AG09309 (cell line): Measurements from ENCODE around the gene HPS5.
"Not testable (repeated sequence)": the region's sequence is repeated elsewhere in the genome, so short reads cannot be mapped to it uniquely, and the experiment has no call there.

ENCODE experiments used
- DNase-seq: peaks from one replicate; pipeline ENCODE4 v3.0.0-alpha.2; 2010; ENCODE audit warnings: low read depth
- H3K4me3 ChIP-seq: 2 replicates; pipeline ENCODE4 v1.5.1; 2011; ENCODE audit warnings: mild to moderate bottlenecking, low read depth, low read length, moderate library complexity; ENCODE audit not compliant: control insufficient read depth
- CTCF ChIP-seq: IDR thresholded peaks from 2 replicates; pipeline ENCODE4 v1.5.1; 2011; ENCODE audit warnings: mild to moderate bottlenecking, low read depth, low read length, inconsistent platforms; ENCODE audit not compliant: insufficient read depth, control insufficient read depth; ENCODE audit errors: missing control alignments

Gene HPS5

GRCh38 chr11:18264677-18265555 is 57.0 kb downstream of the HPS5 start:
- no peak overlapping the region for H3K4me3 ChIP-seq
- TF ChIP-seq CTCF, result no peak
- no peak for DNase-seq

- TF ChIP-seq CTCF, result no peak
- DNase-seq, result no peak
- no peak overlapping the region for H3K4me3 ChIP-seq
These were observed 57.9 kb downstream of the HPS5 start for GRCh38 chr11:18264035-18264434.

GRCh38 chr11:18262681-18263350 is 59.1 kb downstream of the HPS5 start:
- DNase-seq, H3K4me3 ChIP-seq: not testable (repeated sequence)

GRCh38 chr11:18261721-18262120 is 60.2 kb downstream of the HPS5 start:
- TF ChIP-seq CTCF, result no peak
- no peak for DNase-seq
- H3K4me3 ChIP-seq, result no peak overlapping the region

GRCh38 chr11:18259259-18259658 is 62.7 kb downstream of the HPS5 start:
- TF ChIP-seq CTCF, result no peak
- no peak for DNase-seq
- no peak overlapping the region for H3K4me3 ChIP-seq

GRCh38 chr11:18254781-18255361 is 67.1 kb downstream of the HPS5 start:
- no peak overlapping the region for H3K4me3 ChIP-seq
- no peak for TF ChIP-seq CTCF
- no peak for DNase-seq
